ENCODE measurements around the gene GCN1. TPM values are rescaled to one million over a fixed set of nuclear protein-coding genes. Genes with fewer than 3 reads are reported as not detected.

Gene GCN1
- total and polyA plus RNA-seq, 2 donors (not counting 3 experiments of a cell fraction or from before 2014, with no cell fraction given) = 30.1 to 101 TPM

DNA sequence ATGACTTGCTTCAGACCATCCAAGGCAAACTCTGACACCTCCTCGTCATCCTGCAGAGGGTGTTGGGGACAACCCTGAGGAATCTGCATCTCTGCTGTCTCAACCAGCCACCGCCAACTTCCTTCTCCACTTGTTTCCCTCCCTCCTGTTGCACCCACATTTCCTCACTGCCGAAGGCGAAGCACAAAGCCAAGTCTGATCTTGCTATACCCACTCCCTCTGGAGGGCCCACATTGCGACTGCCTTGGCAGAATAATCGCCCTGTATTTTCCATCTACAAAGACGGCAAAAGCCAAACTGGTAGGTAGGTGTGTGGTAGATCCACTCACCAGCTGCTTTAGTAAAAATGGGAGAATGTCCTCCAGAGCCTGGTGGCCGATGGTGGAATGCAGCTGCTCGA, 56.1 kb downstream of the GCN1 start:
- H3K9me3 ChIP-seq (replicated peaks; ENCODE audit: control insufficient read depth, insufficient read depth, low read length) = no peaks in the 10 kb centered on the region
- no peaks in the 10 kb centered on the region for H3K4me1 ChIP-seq (ENCODE audit: control insufficient read depth, extremely low read depth, insufficient read depth, low read length)
- FAIRE-seq = no peak
- intact Hi-C loops (cut with micrococcal nuclease) = no loop called here
- no peaks in the 10 kb centered on the region for H3K27me3 ChIP-seq (ENCODE audit: control insufficient read depth in 2 of 2, insufficient read depth in 2 of 2, low read length in 2 of 2)
- H3K36me3 ChIP-seq (ENCODE audit: control insufficient read depth in 2 of 2, extremely low read depth in 1 of 2, insufficient read depth in 2 of 2, low read length in 2 of 2) = peaks cover 23 to 66% of the 10 kb centered on the region in 2 experiments
- no peak overlapping the region for H2AFZ ChIP-seq (ENCODE audit: low read depth, low read length)
- no peak overlapping the region for H3K4me2 ChIP-seq (ENCODE audit: insufficient read depth, low read length)
- CTCF ChIA-PET = no interaction called here
- no peak overlapping the region for H3K27ac ChIP-seq (ENCODE audit: insufficient read depth, low read depth, low read length)
- H4K20me1 ChIP-seq (replicated peaks; ENCODE audit: control insufficient read depth, extremely low read depth, insufficient read depth, low read length) = no peaks in the 10 kb centered on the region
- DNase-seq (ENCODE audit: low read depth, low spot score) = no peak
- TF ChIP-seq JUN (IDR thresholded peaks at IDR 0.05; ENCODE audit: borderline replicate concordance, insufficient read depth, insufficient read length, low read depth) (no peak), POLR2A (IDR thresholded peaks at IDR 0.05; ENCODE audit: low read depth, low read length) (no peak), POLR2AphosphoS5 (IDR thresholded peaks at IDR 0.05; ENCODE audit: insufficient read depth, low read depth, low read length) (no peak), EZH2 (IDR thresholded peaks at IDR 0.05; ENCODE audit: borderline replicate concordance, low read depth, low read length, severe bottlenecking) (no peak), CTCF (IDR thresholded peaks at IDR 0.05; ENCODE audit: extremely low read depth in 1 of 2, insufficient read depth in 1 of 2, low read depth in 1 of 2, low read length in 2 of 2) (no peak)
- no peaks in the 10 kb centered on the region for H3K79me2 ChIP-seq (ENCODE audit: control insufficient read depth, insufficient read depth, low read length)
- H3K9ac ChIP-seq (replicated peaks; ENCODE audit: extremely low read depth, insufficient read depth, low read length) = no peak overlapping the region
- dilution Hi-C loops (cut with MboI; ENCODE audit: extremely low pct_ligation_motif_present, low sequenced_read_pairs) = no loop called here
- POLR2A ChIA-PET = no interaction called here
- H3K4me3 ChIP-seq (replicated peaks in 1 of 3; ENCODE audit: insufficient read depth in 1 of 3, low read depth in 1 of 3, low read length in 3 of 3) = no peak overlapping the region
- no peaks in the 10 kb centered on the region for H3K9me1 ChIP-seq (replicated peaks; ENCODE audit: control insufficient read depth, extremely low read depth, insufficient read depth, low read length)
- no TSS peak for BruUV-seq (replicated peaks)

DNA sequence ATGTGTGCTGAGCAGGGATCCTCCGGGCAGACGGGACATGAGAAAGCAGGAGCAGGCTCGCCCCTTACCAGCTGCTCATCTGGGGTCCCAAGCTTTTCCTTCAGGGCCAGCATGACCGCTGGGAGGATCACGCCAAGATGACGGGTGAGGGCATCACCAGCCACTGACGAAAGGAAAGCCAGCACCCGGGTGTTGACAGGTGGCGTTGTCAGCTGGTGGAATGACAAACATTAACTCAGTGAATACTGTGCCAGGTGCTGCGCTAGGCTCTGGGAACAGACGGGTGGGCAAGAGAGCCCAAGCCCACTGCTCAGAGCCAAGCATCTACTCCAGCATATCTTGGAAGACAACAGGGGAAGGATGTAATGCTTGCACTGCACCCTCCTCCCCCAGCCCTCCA, 56.7 kb downstream of the GCN1 start:
- Histone ChIP-seq H3K79me2 (ENCODE audit: control insufficient read depth, insufficient read depth, low read length) (no peaks in the 10 kb centered on the region), H4K20me1 (replicated peaks; ENCODE audit: control insufficient read depth, extremely low read depth, insufficient read depth, low read length) (no peaks in the 10 kb centered on the region), H3K4me3 (replicated peaks in 1 of 3; ENCODE audit: insufficient read depth in 1 of 3, low read depth in 1 of 3, low read length in 3 of 3) (no peak overlapping the region), H3K4me2 (ENCODE audit: insufficient read depth, low read length) (no peak overlapping the region), H3K9me3 (replicated peaks; ENCODE audit: control insufficient read depth, insufficient read depth, low read length) (no peaks in the 10 kb centered on the region), H2AFZ (ENCODE audit: low read depth, low read length) (no peak overlapping the region), H3K9ac (replicated peaks; ENCODE audit: extremely low read depth, insufficient read depth, low read length) (no peak overlapping the region), H3K9me1 (replicated peaks; ENCODE audit: control insufficient read depth, extremely low read depth, insufficient read depth, low read length) (no peaks in the 10 kb centered on the region), H3K27ac (ENCODE audit: insufficient read depth, low read depth, low read length) (no peak overlapping the region), H3K36me3 (ENCODE audit: control insufficient read depth in 2 of 2, extremely low read depth in 1 of 2, insufficient read depth in 2 of 2, low read length in 2 of 2) (peaks cover 26 to 69% of the 10 kb centered on the region in 2 experiments), H3K4me1 (ENCODE audit: control insufficient read depth, extremely low read depth, insufficient read depth, low read length) (no peaks in the 10 kb centered on the region), H3K27me3 (ENCODE audit: control insufficient read depth in 2 of 2, insufficient read depth in 2 of 2, low read length in 2 of 2) (no peaks in the 10 kb centered on the region)
- no peak for FAIRE-seq
- no peak for DNase-seq (ENCODE audit: low read depth, low spot score)
- intact Hi-C loops (cut with micrococcal nuclease) = no loop called here
- TF ChIP-seq, protein P1, sequence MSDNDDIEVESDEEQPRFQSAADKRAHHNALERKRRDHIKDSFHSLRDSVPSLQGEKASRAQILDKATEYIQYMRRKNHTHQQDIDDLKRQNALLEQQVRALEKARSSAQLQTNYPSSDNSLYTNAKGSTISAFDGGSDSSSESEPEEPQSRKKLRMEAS (IDR thresholded peaks at IDR 0.05; ENCODE audit: insufficient read depth, insufficient read length) = no peak
- no peak for TF ChIP-seq POLR2A (IDR thresholded peaks at IDR 0.05; ENCODE audit: low read depth, low read length)
- no peak for TF ChIP-seq FOS (IDR thresholded peaks at IDR 0.05; ENCODE audit: borderline replicate concordance, insufficient read depth, low read length)
- TF ChIP-seq POLR2AphosphoS5 (IDR thresholded peaks at IDR 0.05; ENCODE audit: insufficient read depth, low read depth, low read length) = no peak
- TF ChIP-seq GATA2 (IDR thresholded peaks at IDR 0.05; ENCODE audit: insufficient read depth, insufficient read length, low read depth, low read length) = no peak
- TF ChIP-seq JUN (IDR thresholded peaks at IDR 0.05; ENCODE audit: borderline replicate concordance, insufficient read depth, insufficient read length, low read depth) = no peak
- TF ChIP-seq CTCF (IDR thresholded peaks at IDR 0.05; ENCODE audit: extremely low read depth in 1 of 2, insufficient read depth in 1 of 2, low read depth in 1 of 2, low read length in 2 of 2) = no peak
- no peak for TF ChIP-seq MYC (IDR thresholded peaks at IDR 0.05; ENCODE audit: low read depth, low read length)
- BruUV-seq (replicated peaks) = no TSS peak
- ChIA-PET POLR2A (no interaction called here), CTCF (no interaction called here)
- dilution Hi-C loops (cut with MboI; ENCODE audit: extremely low pct_ligation_motif_present, low sequenced_read_pairs) = no loop called here

Data from endothelial cell of umbilical vein (primary cell).